B cell (primary cell): ENCODE data around the gene AFDN. TPM values are rescaled to one million over a fixed set of nuclear protein-coding genes. Genes with fewer than 3 reads are reported as not detected.

Experiments used
- ATAC-seq: fragments of 200-7000 bp; cut with Tn5 transposase; one replicate; pipeline ENCODE4 v1.10.0; 2021; ENCODE audit warnings: low read depth, mild to moderate bottlenecking, moderate number of reproducible peaks, moderate library complexity
- CTCF ChIA-PET: fragments of 350-600 bp; sonication (Branson Sonifier 250); formaldehyde crosslinking; loops from one replicate; lab custom pipeline; 2021; ENCODE audit warnings: antibody characterized with exemption, inconsistent platforms; lab: Charles Lee
- POLR2A ChIA-PET: fragments of 350-600 bp; sonication (Branson Sonifier 250); formaldehyde crosslinking; loops from one replicate; lab custom pipeline; 2021; ENCODE audit warnings: antibody characterized with exemption; lab: Charles Lee
- DNase-seq: peaks from one replicate; pipeline ENCODE4 v3.0.0; 2013
- H2AFZ ChIP-seq: 2 replicates; pipeline ENCODE4 v1.6.1; 2012; ENCODE audit warnings: mild to moderate bottlenecking, low read depth, low read length; ENCODE audit not compliant: insufficient read depth, poor library complexity, severe bottlenecking
- H3K27ac ChIP-seq, 2 donors: 1 replicate in 1 of 2; 2 replicates in 1 of 2; pipeline ENCODE4 v1.5.1; 2012 to 2013; ENCODE audit warnings: low read length in 2 of 2, mild to moderate bottlenecking in 2 of 2, moderate library complexity in 1 of 2
- H3K27me3 ChIP-seq, 4 experiments: fragments of 200-600 bp in 1 of 4; sonication (generic) in 1 of 4; replicated peaks in 1 of 4; 1 replicate in 2 of 4; 2 replicates in 2 of 4; pipeline versions ENCODE4 v1.6.1 to v1.7.0; 2013 to 2016; ENCODE audit warnings: low read length in 3 of 4, mild to moderate bottlenecking in 2 of 4, mixed read lengths in 1 of 4, moderate library complexity in 1 of 4; ENCODE audit not compliant: insufficient read depth in 4 of 4, control insufficient read depth in 3 of 4; ENCODE audit errors: control extremely low read depth in 1 of 4
- H3K36me3 ChIP-seq, 2 experiments: replicated peaks in 1 of 2; 1 replicate in 1 of 2; 2 replicates in 1 of 2; pipeline versions ENCODE4 v1.6.1 to v1.7.1; 2013; ENCODE audit warnings: low read length in 1 of 2; ENCODE audit not compliant: insufficient read depth in 2 of 2, control insufficient read depth in 1 of 2; ENCODE audit errors: control extremely low read depth in 1 of 2, extremely low read depth in 1 of 2
- H3K4me1 ChIP-seq, 2 donors: fragments of 200-600 bp in 1 of 2; sonication (generic) in 1 of 2; 1 replicate in 1 of 2; 2 replicates in 1 of 2; pipeline versions ENCODE4 v1.5.1 to v1.6.1; 2013 to 2017; ENCODE audit warnings: low read length in 2 of 2; ENCODE audit not compliant: control insufficient read depth in 2 of 2, insufficient read depth in 2 of 2
- H3K4me2 ChIP-seq: replicated peaks from 2 replicates; pipeline ENCODE3; 2012; ENCODE audit warnings: mild to moderate bottlenecking, low read depth, low read length; ENCODE audit not compliant: poor library complexity, severe bottlenecking
- H3K4me3 ChIP-seq, 5 experiments: fragments of 200-600 bp in 1 of 5; sonication (generic) in 1 of 5; 1 replicate in 3 of 5; 2 replicates in 2 of 5; pipeline versions ENCODE4 v1.5.1 to v1.7.0; 2011 to 2016; ENCODE audit warnings: low read length in 4 of 5, mild to moderate bottlenecking in 4 of 5, low read depth in 2 of 5, control low read depth in 1 of 5, moderate library complexity in 1 of 5; ENCODE audit not compliant: insufficient read depth in 1 of 5; ENCODE audit errors: control extremely low read depth in 1 of 5, extremely low read depth in 1 of 5
- H3K79me2 ChIP-seq: fragments of 200-600 bp; sonication (generic); one replicate; pipeline ENCODE4 v1.6.0; 2016; ENCODE audit warnings: low read length; ENCODE audit not compliant: control insufficient read depth, insufficient read depth
- H3K9ac ChIP-seq: fragments of 200-600 bp; sonication (generic); 2 replicates; pipeline ENCODE4 v1.6.1; 2017; ENCODE audit warnings: mild to moderate bottlenecking, low read length, moderate library complexity
- H3K9me3 ChIP-seq, 3 donors: one replicate each; pipeline versions ENCODE4 v1.6.1 to v1.7.1; 2013; ENCODE audit warnings: low read length in 2 of 3; ENCODE audit not compliant: control insufficient read depth in 2 of 3, insufficient read depth in 1 of 3; ENCODE audit errors: control extremely low read depth in 1 of 3
- H4K20me1 ChIP-seq: 2 replicates; pipeline ENCODE4 v1.6.0; 2012; ENCODE audit warnings: mild to moderate bottlenecking, low read length; ENCODE audit not compliant: insufficient read depth, control insufficient read depth, poor library complexity, severe bottlenecking
- H3K27ac Mint-ChIP-seq: one replicate; pipeline ENCODE4 v1.8.0; 2021; ENCODE audit warnings: mixed read lengths
- H3K27me3 Mint-ChIP-seq: one replicate; pipeline ENCODE4 v1.8.0; 2021; ENCODE audit warnings: mixed read lengths
- H3K4me1 Mint-ChIP-seq: one replicate; pipeline ENCODE4 v1.8.0; 2021; ENCODE audit warnings: mixed read lengths
- H3K4me3 Mint-ChIP-seq: one replicate; pipeline ENCODE4 v1.8.0; 2021; ENCODE audit warnings: mixed read lengths
- H3K9me3 Mint-ChIP-seq: one replicate; pipeline ENCODE4 v1.8.0; 2022; ENCODE audit warnings: mixed read lengths; ENCODE audit not compliant: insufficient read depth
- CTCF ChIP-seq: fragments of 200-600 bp; IDR thresholded peaks from one replicate; pipeline ENCODE4 v1.8.0; 2022; ENCODE audit warnings: antibody characterized with exemption, mild to moderate bottlenecking
- EZH2 ChIP-seq: IDR thresholded peaks from 2 replicates; pipeline ENCODE4 v1.6.1; 2012; ENCODE audit warnings: borderline replicate concordance, low read depth, mild to moderate bottlenecking, moderate library complexity, low read length; ENCODE audit not compliant: insufficient read depth, poor library complexity, severe bottlenecking
- WGBS: methylation state at CpG from one replicate; pipeline ENCODE4 v1.1.5; 2013; ENCODE audit warnings: missing lambda C conversion rate; ENCODE audit not compliant: insufficient coverage; 5-methylcytosine and 5-hydroxymethylcytosine counted together
- intact Hi-C: fragments of 100-400 bp; cut with micrococcal nuclease; formaldehyde crosslinking; loops from one replicate; pipeline ENCODE4 v1.10.0; 2022
- polyA plus RNA-seq: library from polyadenylated mRNA; depleted of rRNA; stranded (reverse); fragments of >200 nt; gene quantifications from 2 replicates; pipeline ENCODE4 v1.2.3, GENCODE V29; 2012
- total RNA-seq, 2 donors: library from RNA; stranded (reverse); fragments of 120-200 nt in 1 of 2; gene quantifications; 1 replicate in 1 of 2; 2 replicates in 1 of 2; pipeline versions ENCODE4 v1.2.3 to v1.2.4, GENCODE V29; 2013 to 2022

Gene AFDN
- total and polyA plus RNA-seq, 2 donors (not counting 1 experiment from before 2014, with no cell fraction given): 15.4 to 70.5 TPM

- Mint-ChIP-seq H3K27ac (no peak overlapping the region), H3K27me3 (peaks cover 38% of the 10 kb centered on the region), H3K4me3 (no peak overlapping the region), H3K9me3 (no peaks in the 10 kb centered on the region), H3K4me1 (peaks cover 11% of the 10 kb centered on the region)
- H3K4me3 ChIP-seq: no peak overlapping the region
- DNase-seq (no peak), ATAC-seq (no peak)
- H3K9ac ChIP-seq: no peak overlapping the region
- TF ChIP-seq EZH2 (no peak), CTCF (no peak)
- no peaks in the 10 kb centered on the region for H3K79me2 ChIP-seq
- peaks cover 8% of the 10 kb centered on the region in 2 donors for H3K4me1 ChIP-seq
- H3K27ac ChIP-seq: no peak overlapping the region
- no peak overlapping the region for H2AFZ ChIP-seq
- 76% methylated on average over 7 of the region's 11 CpGs for WGBS
- no peak overlapping the region for H3K4me2 ChIP-seq
- CTCF ChIA-PET: no interaction called here
- H3K36me3 ChIP-seq: no peaks in the 10 kb centered on the region
- H3K27me3 ChIP-seq: peaks cover 0 to 16% (median 4%) of the 10 kb centered on the region in 4 experiments
- H4K20me1 ChIP-seq: no peaks in the 10 kb centered on the region
- POLR2A ChIA-PET: no interaction called here
- intact Hi-C loops: no loop called here
- no peaks in the 10 kb centered on the region for H3K9me3 ChIP-seq
Measured at GRCh38 chr6:167791091-167791779, 35.5 kb upstream of the AFDN start.

- Histone ChIP-seq H2AFZ (no peak overlapping the region), H3K4me3 (no peak overlapping the region), H3K9ac (no peak overlapping the region), H3K4me1 (peaks cover 14 to 15% of the 10 kb centered on the region in 2 donors), H3K27ac (no peak overlapping the region), H3K27me3 (peaks cover 0 to 19% (median 4%) of the 10 kb centered on the region in 4 experiments), H3K79me2 (no peaks in the 10 kb centered on the region), H3K36me3 (no peaks in the 10 kb centered on the region), H3K4me2 (no peak overlapping the region), H4K20me1 (no peaks in the 10 kb centered on the region), H3K9me3 (no peaks in the 10 kb centered on the region)
- POLR2A ChIA-PET: no interaction called here
- Mint-ChIP-seq H3K27me3 (peaks cover 42% of the 10 kb centered on the region), H3K27ac (no peak overlapping the region), H3K4me3 (no peak overlapping the region), H3K9me3 (no peaks in the 10 kb centered on the region), H3K4me1 (peaks cover 15% of the 10 kb centered on the region)
- no peak for TF ChIP-seq CTCF
- no peak for TF ChIP-seq EZH2
- WGBS: 94% methylated on average over 2 of the region's 13 CpGs
- CTCF ChIA-PET: no interaction called here
- intact Hi-C loops: no loop called here
- DNase-seq: no peak
- ATAC-seq: no peak
Measured at GRCh38 chr6:167791780-167792478, 34.8 kb upstream of the AFDN start.
